Neural progenitor cell (in vitro differentiated cells): ENCODE measurements around the gene DXO. TPM values are rescaled to one million over a fixed set of nuclear protein-coding genes. Genes with fewer than 3 reads are reported as not detected.
A peak's percentile ranks its signal among the peaks of the same experiment; 100 is the strongest.

ENCODE experiments used
- DNase-seq: peaks from one replicate; pipeline ENCODE4 v3.0.0-alpha.2; 2016; ENCODE audit warnings: low spot score
- H2AFZ ChIP-seq: fragments of 200-600 bp; sonication (generic); replicated peaks from 2 replicates; pipeline ENCODE4 v1.6.1; 2016; ENCODE audit warnings: antibody characterized with exemption
- H3F3A ChIP-seq: fragments of 200-600 bp; sonication (generic); 2 replicates; pipeline ENCODE4 v1.6.1; 2016; ENCODE audit warnings: antibody characterized with exemption, low read depth
- H3K27ac ChIP-seq: fragments of 200-600 bp; sonication (generic); 2 replicates; pipeline ENCODE4 v1.5.1; 2016; ENCODE audit warnings: mild to moderate bottlenecking
- H3K27me3 ChIP-seq: fragments of 200-600 bp; sonication (generic); 2 replicates; pipeline ENCODE4 v1.6.1; 2016; ENCODE audit warnings: mild to moderate bottlenecking, moderate library complexity
- H3K36me3 ChIP-seq: fragments of 200-600 bp; sonication (generic); 2 replicates; pipeline ENCODE4 v1.5.1; 2016
- H3K4me1 ChIP-seq: fragments of 200-600 bp; sonication (generic); 2 replicates; pipeline ENCODE4 v1.6.1; 2016; ENCODE audit warnings: mixed run types
- H3K4me2 ChIP-seq: fragments of 200-600 bp; sonication (generic); 2 replicates; pipeline ENCODE4 v1.6.1; 2016
- H3K4me3 ChIP-seq: fragments of 200-600 bp; sonication (generic); 2 replicates; pipeline ENCODE4 v1.5.1; 2016
- H3K79me2 ChIP-seq: fragments of 200-600 bp; sonication (generic); 2 replicates; pipeline ENCODE4 v1.6.1; 2016; ENCODE audit warnings: low read depth
- H3K9ac ChIP-seq: fragments of 200-600 bp; sonication (generic); 2 replicates; pipeline ENCODE4 v1.6.1; 2016
- H3K9me3 ChIP-seq: fragments of 200-600 bp; sonication (generic); 2 replicates; pipeline ENCODE4 v1.5.1; 2016; ENCODE audit warnings: low read depth
- H4K20me1 ChIP-seq: fragments of 200-600 bp; sonication (generic); 2 replicates; pipeline ENCODE4 v1.6.1; 2016; ENCODE audit warnings: low read depth
- H3K27ac Mint-ChIP-seq: 3 replicates; pipeline ENCODE4 v1.8.0; 2021; ENCODE audit warnings: mixed read lengths
- H3K27me3 Mint-ChIP-seq: 2 replicates; pipeline ENCODE4 v1.8.0; 2022; ENCODE audit warnings: low read depth, mild to moderate bottlenecking, inconsistent platforms, moderate library complexity, mixed read lengths; ENCODE audit not compliant: insufficient read depth
- H3K36me3 Mint-ChIP-seq: 3 replicates; pipeline ENCODE4 v1.8.0; 2021; ENCODE audit warnings: mixed read lengths
- H3K4me1 Mint-ChIP-seq: 3 replicates; pipeline ENCODE4 v1.8.0; 2021; ENCODE audit warnings: mixed read lengths
- H3K4me3 Mint-ChIP-seq: 3 replicates; pipeline ENCODE4 v1.8.0; 2021; ENCODE audit warnings: mild to moderate bottlenecking, moderate library complexity, mixed read lengths
- H3K9me3 Mint-ChIP-seq: 3 replicates; pipeline ENCODE4 v1.8.0; 2020; ENCODE audit warnings: mixed read lengths
- CTCF ChIP-seq: fragments of 200-600 bp; sonication (generic); IDR thresholded peaks from 2 replicates; pipeline ENCODE4 v1.5.1; 2017; ENCODE audit warnings: antibody characterized with exemption, mild to moderate bottlenecking
- EZH2 ChIP-seq: fragments of 200-600 bp; sonication (generic); IDR thresholded peaks from 2 replicates; pipeline ENCODE4 v1.6.1; 2017; ENCODE audit warnings: antibody characterized with exemption, mild to moderate bottlenecking, moderate library complexity
- EZH2phosphoT487 ChIP-seq: fragments of 200-600 bp; sonication (generic); IDR thresholded peaks from 2 replicates; pipeline ENCODE4 v1.6.1; 2017; ENCODE audit warnings: antibody characterized with exemption
- total RNA-seq: library from RNA; depleted of rRNA; stranded (reverse); fragments of >200 nt; gene quantifications from 2 replicates; pipeline ENCODE4 v1.2.3, GENCODE V29; 2015; ENCODE audit warnings: low replicate concordance

DXO gene
- total RNA-seq, 1 donor from 2014 or later = 10.2 TPM

GRCh38 chr6:31963921-31964320, 8.0 kb downstream of the DXO start:
- Histone ChIP-seq H3K27ac (no peak overlapping the region), H3K4me3 (no peak overlapping the region), H3K4me2 (no peak overlapping the region), H3K36me3 (no peaks in the 10 kb centered on the region), H3K27me3 (no peaks in the 10 kb centered on the region), H3K4me1 (peaks cover 5% of the 10 kb centered on the region), H3K79me2 (peaks cover 16% of the 10 kb centered on the region), H4K20me1 (no peaks in the 10 kb centered on the region), H2AFZ (no peak overlapping the region), H3K9me3 (no peaks in the 10 kb centered on the region), H3F3A (no peaks in the 10 kb centered on the region), H3K9ac (no peak overlapping the region)
- DNase-seq = no peak
- Mint-ChIP-seq H3K36me3 (peaks cover 32% of the 10 kb centered on the region), H3K4me3 (no peak overlapping the region), H3K27ac (no peak overlapping the region), H3K4me1 (peaks cover 13% of the 10 kb centered on the region), H3K9me3 (no peaks in the 10 kb centered on the region), H3K27me3 (no peaks in the 10 kb centered on the region)
- TF ChIP-seq CTCF (no peak), EZH2phosphoT487 (no peak), EZH2 (no peak)

DNA sequence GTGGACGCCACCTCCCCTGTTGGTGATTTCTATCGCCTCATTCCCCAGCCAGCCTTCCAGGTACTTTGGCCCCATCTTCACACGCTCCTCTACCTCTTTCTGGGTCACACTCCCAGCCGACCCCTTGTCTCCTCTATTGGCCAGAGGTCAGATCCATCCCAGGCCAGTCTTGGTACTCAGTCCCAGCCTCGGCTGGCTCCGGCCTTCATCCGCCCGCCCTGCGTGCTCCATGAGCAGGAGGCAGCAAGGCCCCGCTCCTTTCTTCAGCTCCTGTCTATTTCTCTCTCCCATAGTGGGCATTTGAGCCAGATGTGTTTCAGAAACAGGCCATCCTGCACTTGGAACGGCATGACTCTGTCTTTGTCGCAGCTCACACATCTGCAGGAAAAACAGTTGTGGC, 10.3 kb downstream of the DXO start:
- H3K36me3 ChIP-seq = peaks cover 1% of the 10 kb centered on the region
- Mint-ChIP-seq H3K36me3 (peaks cover 23% of the 10 kb centered on the region), H3K4me1 (peaks cover 25% of the 10 kb centered on the region)

DNA sequence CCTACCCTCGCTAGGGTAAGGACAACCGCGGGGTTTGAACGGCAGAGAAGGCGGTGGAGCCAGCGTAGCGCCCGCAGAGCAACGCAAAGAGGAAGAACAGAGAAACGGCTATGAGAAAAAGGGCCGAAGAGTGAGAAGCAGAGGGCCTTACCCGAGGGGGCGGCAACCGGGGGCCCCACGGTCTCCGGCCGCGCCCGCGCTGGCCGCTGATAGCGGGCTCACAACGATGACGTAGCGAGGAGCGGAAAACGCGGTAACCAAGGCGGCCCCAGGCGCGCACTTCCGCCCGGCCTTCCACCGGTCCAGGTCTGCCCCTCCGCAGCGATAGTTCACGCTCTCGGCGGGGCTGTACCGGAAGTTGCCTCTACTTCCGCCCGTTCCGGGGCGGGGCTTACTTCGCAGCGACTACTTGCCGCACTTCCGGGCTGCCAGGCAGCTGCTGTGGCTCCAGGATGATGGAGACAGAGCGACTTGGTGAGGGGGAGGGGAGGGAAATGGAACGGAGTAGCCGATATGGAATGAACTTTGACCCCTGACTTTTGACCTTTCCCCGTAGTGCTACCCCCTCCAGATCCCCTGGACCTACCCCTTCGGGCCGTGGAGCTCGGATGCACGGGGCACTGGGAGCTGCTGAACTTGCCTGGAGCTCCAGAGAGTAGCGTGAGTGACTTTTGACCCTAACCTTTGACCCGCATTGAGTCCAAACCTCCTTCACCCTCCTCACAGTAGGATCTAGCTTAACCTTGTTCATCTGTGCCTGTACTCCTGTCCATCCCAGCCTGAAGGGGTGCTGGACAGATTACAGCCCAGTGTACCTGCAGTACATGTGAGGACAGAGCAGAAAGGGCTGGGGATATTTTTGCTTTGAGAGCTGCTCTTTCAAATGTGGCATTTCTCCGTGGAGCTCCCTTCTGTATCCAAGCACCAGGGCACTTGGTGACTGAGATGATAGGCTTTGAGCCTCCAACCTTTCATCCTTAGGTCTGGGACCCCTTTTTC, 12.9 kb downstream of the DXO start, which contains the start of the genes NELFE and SKIC2:
Gene NELFE, minus strand, starts transcription at position 231 of the 999 bp plus-strand sequence. CDS start 525 bp downstream, outside the sequence.
Gene SKIC2, plus strand, starts transcription at position 435 of the 999 bp plus-strand sequence. Its CDS starts 18 bp downstream, at position 453.
- Histone ChIP-seq H3K4me3 (peak within 1 kb of the TSS; percentile 95), H3K4me2 (peak within 1 kb of the TSS; percentile 97), H3K36me3 (peaks cover 5% of the 10 kb centered on the region), H4K20me1 (no peaks in the 10 kb centered on the region), H2AFZ (peak within 1 kb of the TSS; percentile 90), H3K27ac (no peak within 1 kb of the TSS), H3K79me2 (peaks cover 38% of the 10 kb centered on the region), H3K4me1 (peaks cover 11% of the 10 kb centered on the region), H3K9ac (peak within 1 kb of the TSS; percentile 96), H3K27me3 (no peaks in the 10 kb centered on the region), H3F3A (no peaks in the 10 kb centered on the region), H3K9me3 (no peaks in the 10 kb centered on the region)
- TF ChIP-seq CTCF (no peak), EZH2 (no peak), EZH2phosphoT487 (no peak)
- H3K36me3 Mint-ChIP-seq = peaks cover 27% of the 10 kb centered on the region
- peaks cover 2% of the 10 kb centered on the region for H3K27me3 Mint-ChIP-seq
- peaks cover 25% of the 10 kb centered on the region for H3K4me1 Mint-ChIP-seq
- no peaks in the 10 kb centered on the region for H3K9me3 Mint-ChIP-seq
- DNase-seq = peak; percentile 99
- H3K4me3 Mint-ChIP-seq = peak within 1 kb of the TSS; percentile 98
- peak within 1 kb of the TSS; percentile 97 for H3K27ac Mint-ChIP-seq

More for the DNA sequence above, 10.3 kb downstream of the DXO start:
- peaks cover 11% of the 10 kb centered on the region for H3K4me1 ChIP-seq
- Mint-ChIP-seq H3K27me3 (peaks cover 2% of the 10 kb centered on the region), H3K9me3 (no peaks in the 10 kb centered on the region), H3K27ac (no peak overlapping the region), H3K4me3 (peak overlapping the region; percentile 25)
- H3K79me2 ChIP-seq = peaks cover 37% of the 10 kb centered on the region
- H4K20me1 ChIP-seq = no peaks in the 10 kb centered on the region
- no peaks in the 10 kb centered on the region for H3K27me3 ChIP-seq
- H3K9me3 ChIP-seq = no peaks in the 10 kb centered on the region
- no peak for DNase-seq
- no peak overlapping the region for H3K27ac ChIP-seq
- TF ChIP-seq CTCF = no peak
- no peak for TF ChIP-seq EZH2
- no peak for TF ChIP-seq EZH2phosphoT487
- H3F3A ChIP-seq = no peaks in the 10 kb centered on the region
- no peak overlapping the region for H3K9ac ChIP-seq
- H3K4me2 ChIP-seq = no peak overlapping the region
- H3K4me3 ChIP-seq = no peak overlapping the region
- H2AFZ ChIP-seq = no peak overlapping the region
